ENCODE data around the gene CHRNA4. TPM values are rescaled to one million over a fixed set of nuclear protein-coding genes. Genes with fewer than 3 reads are reported as not detected.

CHRNA4 gene
- total RNA-seq, 1 donor from 2014 or later = 7.8 TPM

DNA sequence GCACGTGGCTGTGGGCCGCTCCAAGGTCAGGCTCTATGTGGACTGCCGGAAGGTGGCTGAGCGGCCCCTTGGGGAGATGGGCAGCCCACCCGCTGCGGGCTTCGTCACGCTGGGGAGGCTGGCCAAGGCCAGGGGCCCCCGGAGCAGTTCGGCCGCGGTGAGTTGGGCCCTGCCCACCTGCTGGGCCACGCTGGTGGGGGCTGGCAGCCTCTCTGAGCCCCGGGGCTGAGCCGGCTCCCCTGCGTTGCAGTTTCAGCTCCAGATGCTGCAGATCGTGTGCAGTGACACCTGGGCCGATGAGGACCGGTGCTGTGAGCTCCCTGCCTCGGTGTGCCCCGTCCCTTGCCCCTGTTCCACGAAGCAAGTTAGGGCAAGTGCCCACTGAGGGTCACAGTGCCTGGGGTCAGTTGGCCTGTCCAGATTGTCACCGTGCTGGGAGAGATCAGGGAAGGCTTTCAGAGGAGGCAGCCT, 41.1 kb downstream of the CHRNA4 start:
- DNase-seq = no peak

DNA sequence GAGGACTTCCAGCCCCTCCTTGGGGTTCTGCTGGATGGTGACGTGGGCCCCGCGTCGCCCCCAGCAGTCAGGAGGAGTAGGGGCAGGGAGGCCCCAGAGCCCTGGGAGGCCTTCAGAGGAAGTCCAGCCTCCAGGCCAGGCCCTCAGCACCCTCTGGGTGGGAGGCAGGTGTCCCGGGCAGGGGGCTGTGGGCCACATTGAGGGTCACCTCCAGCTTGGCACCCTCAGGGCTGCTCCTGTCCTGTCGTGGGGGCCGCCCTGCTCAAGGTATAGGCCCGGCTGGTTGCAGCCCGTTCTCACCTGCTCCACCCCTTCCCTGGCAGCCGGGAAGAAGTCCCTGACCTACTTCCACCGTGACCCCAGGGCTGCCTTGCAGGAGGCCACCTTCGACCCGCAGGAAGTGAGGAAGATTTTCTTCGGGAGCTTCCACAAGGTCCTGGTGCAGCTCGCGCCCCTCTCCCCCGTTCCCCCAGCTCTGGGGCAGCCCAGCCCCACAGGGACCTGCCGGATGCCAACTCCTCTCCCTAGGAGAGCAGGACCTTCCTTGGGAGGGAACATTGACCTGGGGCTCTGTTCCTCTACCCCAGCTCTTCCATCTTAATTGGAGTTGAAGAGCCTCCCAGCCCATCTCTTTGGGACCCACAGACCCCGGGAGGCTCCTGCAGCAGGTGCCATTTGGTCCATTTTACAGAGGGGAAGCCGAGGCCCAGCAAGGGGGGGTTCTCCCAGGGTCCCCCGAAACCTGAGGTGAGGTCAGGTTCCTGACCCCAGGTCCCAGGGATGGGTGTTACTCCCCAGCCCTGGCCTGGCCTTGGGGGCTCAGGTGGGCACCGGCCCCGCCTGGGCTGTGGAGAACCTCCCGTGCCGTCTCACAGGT, 41.7 kb downstream of the CHRNA4 start:
- DNase-seq = no peak

DNA sequence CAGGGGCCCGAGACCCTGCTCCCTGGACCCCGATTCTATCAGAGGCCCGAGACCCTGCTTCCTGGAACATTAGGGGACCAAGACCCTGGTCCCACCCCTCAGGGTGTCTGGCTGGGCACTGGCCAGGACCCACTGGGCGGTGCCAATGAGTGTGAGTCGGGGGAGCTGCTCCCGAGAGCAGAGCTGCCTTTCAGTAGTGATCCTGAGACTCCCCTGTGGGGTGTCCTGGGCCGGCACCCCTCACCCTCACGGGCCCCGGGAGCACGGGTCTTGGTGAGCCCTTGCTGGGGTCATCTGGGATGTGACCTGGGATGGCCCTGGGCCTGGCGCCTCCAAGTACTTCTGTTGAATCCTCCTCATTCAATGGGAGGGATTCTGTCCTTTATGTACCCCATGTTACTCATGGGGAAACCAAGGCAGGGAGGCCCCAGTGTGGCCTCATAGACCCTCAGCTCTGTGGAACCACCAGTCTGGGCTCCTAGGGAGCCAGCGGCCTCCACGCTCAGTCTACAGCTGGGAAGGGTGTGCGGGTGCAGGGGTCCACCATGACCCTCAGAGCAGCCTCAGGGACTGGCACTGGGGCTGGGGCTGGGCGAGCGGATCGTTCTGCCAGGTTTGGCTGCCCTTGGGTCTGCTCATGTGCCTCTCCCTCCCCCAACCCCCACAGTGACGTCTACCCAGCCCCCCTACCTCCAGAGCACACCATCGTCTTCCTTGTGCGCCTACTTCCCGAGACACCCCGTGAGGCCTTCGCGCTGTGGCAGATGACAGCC, 42.6 kb downstream of the CHRNA4 start:
- no peak for DNase-seq

DNA sequence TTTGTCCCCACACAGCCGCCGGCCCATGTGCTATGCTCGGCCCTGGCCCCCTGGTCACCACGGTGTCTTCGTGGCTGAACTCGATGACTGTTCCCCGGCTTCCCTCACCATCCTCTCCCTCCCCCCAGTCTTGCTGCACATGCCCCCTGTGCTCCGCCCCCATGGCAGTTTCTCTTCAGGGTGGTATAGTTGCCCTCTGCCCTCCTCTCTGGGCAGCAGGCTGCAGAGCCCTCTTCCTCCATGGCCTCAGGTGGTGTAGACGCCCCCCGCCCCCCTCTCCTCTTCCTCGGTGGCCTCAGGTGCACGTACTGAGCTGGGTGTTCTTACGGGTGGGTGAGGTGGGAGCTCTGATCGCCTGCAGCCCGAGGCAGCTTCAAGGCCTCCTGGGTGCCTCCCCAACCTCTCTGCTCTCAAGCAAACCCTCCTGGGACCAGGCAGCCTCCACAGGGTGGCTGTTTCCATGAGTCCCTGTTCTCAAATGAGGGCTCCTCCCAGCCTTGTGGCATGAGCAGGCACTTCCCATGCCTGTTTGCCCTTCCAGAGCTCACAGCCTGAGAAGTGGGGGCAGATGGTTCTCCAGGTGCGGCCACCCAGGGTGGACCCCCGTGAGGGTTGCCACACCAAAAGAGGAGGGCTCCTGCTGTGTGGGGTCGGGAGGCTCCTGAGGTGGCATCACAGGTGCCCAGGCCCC, 43.4 kb downstream of the CHRNA4 start:
- no peak for DNase-seq

DNA sequence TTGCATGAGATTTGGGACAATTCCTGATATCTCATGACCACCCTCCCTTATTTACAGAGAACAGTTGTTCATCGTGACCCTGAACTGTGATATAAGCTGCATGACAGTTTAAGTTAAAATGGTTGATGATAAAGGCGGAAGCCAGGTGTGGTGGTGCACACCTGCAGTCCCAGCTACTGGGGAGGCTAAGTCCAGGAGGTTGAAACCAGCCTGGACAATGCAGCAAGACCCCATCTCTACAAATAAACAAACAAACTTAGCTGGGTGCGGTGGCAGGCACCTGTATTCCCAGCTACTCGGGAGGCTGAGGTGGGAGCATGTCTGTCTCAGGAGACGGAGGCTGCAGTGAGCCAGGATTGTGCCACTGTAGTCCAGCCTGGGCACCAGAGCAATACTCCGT, 44.1 kb downstream of the CHRNA4 start:
- no peak for DNase-seq

DNA sequence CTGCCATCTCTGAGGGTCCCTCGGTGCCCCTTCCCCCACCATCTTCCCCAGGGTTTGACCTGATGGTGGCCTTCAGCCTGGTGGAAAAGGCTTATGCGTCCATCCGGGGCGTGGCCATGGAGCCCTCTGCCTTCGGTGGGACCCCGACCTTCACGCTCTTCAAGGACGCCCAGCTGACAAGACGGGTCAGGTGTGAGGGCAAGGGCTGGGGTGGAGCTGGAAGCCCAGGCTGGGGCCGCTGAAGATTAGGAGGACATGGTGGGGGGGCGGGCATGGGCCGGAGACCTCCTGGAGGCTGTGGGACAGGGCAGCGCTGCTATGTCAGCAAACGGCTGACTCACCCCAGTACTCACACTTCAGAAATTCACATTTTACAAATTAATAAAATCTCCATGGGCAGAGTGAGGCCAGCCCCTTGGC, 44.6 kb downstream of the CHRNA4 start:
- DNase-seq = no peak

DNA sequence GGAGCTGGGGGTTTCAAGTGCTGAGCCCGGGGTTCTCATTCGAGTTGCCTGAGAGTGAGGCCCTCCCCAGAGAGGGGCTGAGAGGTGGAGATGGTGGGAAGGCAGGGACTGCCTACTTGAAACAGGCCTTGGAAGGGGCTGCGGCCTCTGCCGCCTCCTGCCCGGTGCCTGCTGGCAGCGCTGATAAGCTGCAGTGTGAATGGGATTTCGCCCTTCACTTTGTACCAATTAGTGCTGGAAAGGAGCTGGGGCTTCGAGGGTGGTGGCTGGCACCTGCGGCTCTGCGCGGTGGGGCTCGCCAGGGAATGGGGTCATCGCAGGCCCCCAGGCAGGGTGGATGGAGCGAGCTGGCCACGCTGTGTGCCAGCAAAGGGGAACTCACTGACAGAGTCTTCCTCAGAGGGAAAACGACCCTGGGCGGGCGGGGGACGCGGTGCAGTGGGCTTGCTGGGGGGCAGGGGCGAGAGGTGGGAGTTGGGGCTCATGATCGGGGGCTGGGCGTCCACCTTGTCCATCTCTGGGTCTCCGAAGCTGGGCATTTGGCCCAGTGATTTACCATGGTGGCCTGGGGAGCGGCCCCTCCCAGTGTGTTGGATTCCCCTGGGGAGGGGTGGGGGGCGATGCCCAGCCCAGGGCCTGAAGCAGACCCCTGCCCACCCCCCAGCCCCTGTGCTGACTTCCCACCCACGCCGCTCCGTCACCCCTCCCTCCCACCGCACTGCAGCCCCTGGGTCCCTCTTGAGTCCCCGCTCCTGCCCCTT, 45.2 kb downstream of the CHRNA4 start:
- DNase-seq = no peak

DNA sequence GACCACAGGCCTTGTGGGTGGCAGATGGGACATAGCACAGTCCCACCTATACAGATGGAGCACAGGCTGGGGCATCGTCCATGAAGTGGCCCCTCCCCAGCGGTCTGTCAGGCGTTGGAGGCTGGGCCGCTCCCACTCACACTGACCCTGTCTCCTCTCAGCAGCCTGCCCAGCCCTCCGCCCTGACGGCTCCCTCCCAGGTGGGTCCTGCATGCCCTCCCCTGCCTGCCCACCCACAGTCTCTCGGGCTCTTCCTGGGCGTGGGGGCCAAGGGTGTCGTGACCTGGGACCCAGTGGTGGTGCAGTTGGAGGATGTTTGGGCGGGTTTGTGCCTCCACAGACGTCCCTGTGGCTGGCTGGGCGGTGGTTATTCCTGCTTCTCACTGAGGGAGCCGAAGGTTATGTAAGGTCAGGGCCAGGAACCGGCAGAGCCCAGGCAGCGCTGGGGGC, 45.9 kb downstream of the CHRNA4 start:
- DNase-seq = no peak

DNA sequence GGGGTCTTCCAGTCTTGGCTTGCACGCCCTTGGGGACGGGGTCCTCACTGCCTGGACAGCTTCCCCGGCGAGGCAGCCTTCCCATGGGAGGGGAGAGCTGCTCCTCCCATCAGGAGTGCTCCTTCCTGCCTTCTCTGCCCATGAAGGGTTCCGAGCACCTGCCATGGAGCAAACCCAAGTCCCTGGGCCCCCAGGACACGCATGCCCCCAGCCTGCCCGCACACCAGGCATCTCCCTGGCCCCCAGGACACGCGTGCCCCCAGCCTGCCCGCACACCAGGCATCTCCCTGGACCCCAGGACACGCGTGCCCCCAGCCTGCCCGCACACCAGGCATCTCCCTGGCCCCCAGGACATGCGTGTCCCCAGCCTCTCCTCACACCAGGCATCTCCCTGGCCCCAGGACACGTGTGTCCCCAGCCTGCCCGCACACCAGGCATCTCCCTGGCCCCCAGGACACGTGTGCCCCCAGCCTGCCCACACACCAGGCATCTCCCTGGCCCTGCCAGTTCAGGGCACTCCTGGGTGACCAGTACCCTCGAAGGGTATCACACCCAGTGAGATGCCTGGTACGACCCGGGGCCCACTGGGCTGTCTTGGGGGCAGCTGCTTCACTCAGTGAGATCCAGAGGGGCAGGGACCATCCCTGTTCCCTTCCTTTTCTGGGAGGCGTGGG, 46.4 kb downstream of the CHRNA4 start:
- DNase-seq = no peak

DNA sequence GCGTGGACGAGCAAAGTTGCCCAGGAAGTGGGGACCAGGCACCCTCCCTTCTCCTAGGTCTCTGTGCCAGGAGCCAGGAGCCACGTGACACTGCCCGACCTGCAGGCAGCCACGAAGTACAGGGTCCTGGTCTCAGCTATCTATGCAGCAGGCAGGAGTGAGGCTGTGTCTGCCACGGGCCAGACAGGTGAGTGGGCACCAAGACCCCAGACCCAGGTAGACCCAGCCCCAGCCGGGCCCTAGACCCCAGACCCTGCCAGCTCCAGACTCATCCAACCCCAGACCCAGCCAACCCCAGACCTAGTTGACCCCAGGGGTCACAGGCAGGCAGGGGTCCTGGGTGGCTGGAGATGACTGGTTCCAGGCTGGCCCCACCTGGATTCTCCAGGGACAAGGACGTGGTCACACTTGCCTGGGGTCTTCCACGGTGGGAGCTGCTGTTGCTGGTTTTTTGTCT, 47.1 kb downstream of the CHRNA4 start:
- DNase-seq = no peak

DNA sequence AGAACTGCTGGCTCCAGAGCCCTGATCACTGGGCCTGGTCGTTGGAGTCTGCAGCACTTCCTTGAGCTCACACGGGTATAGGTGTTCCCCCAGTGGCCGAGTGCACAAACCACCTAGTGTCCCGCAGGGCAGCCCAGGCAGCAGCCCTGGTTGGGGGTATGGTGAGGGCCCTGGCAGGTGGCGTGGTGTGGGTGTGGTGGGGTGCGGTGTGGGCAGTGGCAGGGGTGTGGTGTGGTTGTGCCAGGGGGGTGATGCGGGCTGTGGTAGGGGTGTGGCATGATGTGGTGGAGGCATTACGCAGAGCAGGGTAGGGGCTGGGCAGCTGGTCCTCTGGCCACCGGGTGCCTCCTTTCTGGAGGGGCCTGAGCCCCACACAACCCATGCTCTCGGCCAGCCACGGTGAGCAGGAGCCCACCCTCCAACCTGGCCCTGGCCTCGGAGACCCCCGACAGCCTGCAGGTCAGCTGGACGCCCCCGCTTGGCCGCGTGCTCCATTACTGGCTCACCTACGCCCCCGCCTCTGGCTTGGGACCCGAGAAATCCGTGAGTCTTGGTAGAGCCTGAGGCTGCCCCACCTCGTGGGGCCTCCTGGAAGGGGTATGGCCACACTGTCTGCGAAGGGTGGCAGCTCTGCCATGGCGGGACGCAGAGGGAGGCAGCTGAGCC, 47.7 kb downstream of the CHRNA4 start:
- no peak for DNase-seq

DNA sequence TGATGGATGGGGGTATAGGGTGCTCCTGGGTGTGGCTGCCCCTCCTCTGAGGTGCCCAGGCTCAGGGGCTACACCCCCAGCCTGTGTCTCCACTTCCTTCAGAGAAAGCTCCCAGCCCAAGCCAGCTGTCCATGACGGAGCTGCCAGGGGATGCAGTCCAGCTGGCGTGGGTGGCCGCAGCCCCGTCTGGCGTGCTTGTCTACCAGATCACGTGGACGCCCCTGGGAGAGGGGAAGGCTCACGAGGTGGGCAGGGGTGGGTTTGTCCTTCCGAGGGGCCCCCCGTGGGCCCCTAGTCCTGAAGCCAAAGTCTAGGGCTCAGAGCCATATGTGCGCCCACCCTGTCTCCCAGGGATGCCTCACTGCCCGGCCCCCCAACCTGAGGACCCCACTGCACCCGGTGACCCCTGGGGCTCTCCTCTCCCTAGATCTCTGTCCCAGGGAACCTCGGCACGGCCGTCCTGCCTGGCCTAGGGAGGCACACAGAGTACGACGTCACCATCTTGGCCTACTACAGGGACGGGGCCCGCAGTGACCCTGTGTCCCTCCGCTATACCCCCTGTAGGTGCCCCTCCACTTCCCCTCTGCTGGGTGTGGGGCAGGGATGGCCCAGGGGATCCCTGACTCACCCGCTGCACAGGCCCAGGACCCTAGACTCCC, 48.3 kb downstream of the CHRNA4 start:
- no peak for DNase-seq

DNA sequence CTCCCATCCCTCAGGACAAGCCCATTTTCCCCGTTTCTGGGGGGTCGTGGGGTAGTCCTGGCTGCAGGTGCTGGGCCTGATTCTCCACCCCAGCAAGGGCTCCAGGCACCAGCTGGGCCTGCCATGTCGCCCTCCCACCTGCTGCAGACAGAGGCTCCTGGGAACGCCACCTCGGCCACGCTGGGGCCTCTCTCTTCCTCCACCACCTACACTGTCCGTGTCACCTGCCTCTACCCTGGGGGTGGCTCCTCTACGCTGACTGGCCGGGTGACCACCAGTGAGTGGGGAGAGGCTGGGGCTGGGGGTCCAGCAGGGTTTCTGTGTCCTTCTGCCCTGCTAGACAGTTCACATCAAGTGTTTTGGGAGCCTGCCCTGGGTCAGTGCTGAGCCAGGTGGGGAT, 48.9 kb downstream of the CHRNA4 start:
- DNase-seq = no peak

DNA sequence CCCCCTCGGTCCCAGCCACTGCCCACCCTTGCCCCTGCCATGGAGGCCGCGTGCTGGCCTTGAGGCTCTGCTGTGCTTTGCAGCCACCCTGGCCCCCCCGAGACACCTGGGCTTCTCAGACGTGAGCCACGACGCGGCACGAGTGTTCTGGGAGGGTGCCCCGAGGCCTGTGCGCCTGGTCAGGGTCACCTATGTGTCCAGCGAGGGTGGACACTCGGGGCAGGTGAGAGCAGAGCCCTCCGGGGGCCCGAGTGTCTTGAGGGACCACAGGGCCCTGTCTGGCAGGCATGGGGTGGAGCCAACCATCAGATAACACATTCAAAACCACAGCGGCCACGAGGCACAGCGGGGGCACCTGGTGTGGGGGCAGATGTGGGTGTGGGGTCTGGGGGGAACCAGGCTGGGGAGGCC, 49.3 kb downstream of the CHRNA4 start:
- DNase-seq = no peak

DNA sequence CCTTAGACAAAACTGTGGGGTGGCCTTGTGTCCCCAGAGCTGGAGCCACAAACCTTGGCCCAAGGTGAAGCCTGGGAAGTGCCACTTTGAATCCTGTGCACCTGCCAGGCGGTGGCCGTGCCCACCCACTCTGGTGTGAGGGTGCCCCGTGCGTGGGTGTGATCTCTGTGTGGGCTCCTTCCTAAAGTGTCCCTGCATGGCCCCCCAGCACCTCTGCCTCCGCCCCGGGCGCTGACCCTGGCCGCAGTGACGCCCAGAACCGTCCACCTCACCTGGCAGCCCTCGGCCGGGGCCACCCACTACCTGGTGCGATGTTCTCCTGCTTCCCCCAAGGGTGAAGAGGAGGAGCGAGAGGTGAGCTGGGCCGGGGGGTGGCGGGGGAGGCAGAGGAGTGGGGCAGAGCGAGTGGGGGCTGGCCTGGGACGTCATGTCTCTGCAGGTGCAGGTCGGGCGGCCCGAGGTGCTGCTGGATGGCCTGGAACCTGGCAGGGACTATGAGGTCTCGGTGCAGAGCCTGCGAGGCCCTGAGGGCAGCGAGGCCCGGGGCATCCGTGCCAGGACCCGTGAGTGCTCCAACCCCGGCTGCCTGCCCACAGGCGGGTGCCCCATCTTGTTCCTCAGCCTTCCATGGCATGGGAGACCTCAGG, 49.8 kb downstream of the CHRNA4 start:
- no peak for DNase-seq

DNA sequence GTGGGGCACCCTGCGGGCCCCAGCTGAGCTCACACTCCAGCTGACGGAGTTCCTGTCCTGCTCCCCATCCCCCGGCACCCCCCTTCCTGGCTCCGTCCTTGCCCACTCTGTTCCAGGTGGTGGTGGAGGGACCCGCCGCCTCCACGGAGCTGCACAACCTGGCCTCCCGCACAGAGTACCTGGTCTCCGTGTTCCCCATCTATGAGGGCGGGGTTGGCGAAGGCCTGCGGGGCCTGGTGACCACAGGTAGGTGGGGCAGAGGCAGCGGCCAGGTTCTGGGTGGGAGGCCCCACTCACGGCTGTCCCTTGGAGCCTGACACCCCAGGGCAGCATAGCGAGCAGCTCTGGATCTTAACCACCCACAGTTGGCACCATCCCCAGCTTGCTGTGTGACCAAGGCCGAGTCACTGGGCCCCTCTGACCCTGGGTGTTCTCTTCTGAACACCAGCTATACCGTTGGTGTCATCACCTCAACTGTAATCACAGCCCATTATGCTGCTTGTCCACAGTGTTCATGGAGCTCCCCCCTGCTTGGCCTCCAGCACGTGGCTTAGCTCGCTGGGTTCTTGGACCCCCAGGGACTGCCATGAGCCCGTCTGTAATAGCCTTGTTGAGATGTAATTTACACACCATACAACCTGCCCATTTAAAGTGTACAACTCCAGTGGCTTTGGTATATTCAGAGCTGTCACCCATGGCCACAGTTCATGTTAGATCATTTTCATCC, 50.7 kb downstream of the CHRNA4 start:
- no peak for DNase-seq

DNA sequence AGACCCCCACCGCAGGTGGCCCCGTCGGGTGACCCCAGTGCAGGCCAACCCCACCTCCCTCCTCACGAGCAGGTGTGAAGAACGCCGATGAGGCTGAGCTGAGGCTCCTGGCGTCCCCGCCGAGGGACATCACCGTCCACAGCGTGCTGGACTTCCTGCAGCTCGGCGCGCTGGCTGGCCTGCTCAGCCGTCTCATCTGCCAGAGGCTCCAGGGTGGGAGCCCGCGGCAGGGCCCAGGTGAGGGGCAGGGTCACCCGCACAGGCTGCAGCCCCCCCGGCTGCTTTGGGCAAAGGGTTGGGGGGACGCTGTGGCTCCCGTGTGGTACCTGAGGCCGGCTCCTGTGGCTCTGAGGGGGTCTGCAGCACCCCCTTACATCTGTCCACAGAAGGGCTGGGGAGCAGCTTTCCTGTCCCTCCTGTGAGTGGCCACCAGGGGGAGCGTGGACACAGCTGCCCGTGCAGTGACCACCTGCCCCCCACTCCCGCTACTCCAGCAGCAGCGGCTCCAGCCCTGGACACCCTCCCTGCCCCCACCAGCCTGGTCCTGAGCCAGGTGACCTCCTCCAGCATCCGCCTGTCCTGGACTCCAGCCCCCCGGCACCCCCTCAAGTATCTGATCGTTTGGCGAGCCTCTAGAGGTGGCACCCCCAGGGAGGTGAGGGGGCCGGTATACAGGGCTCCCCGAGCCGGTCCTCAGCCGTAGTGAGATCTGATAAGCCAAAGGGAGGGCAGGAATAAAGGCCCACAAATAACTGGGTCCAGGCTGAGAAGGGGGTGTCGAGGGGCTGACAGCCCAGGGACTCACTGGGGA, 51.7 kb downstream of the CHRNA4 start:
- peak; percentile 12 for DNase-seq
